GM12865 (cell line): ENCODE data around the gene PFDN6.
"Not testable (repeated sequence)": the region's sequence is repeated elsewhere in the genome, so short reads cannot be mapped to it uniquely, and the experiment has no call there.

Experiments used
- DNase-seq: peaks from one replicate; pipeline ENCODE4 v3.0.0; 2010; ENCODE audit warnings: low read depth
- H3K4me3 ChIP-seq: 2 replicates; pipeline ENCODE4 v1.5.1; 2011; ENCODE audit warnings: mild to moderate bottlenecking, low read depth, low read length, control low read depth
- CTCF ChIP-seq: IDR thresholded peaks from 2 replicates; pipeline ENCODE4 v1.5.1; 2011; ENCODE audit warnings: low read length, control low read depth, low read depth, inconsistent platforms; ENCODE audit not compliant: insufficient read depth; ENCODE audit errors: missing control alignments

Gene PFDN6

GRCh38 chr6:33249732-33250630, 39.4 kb upstream of the PFDN6 start:
- peak overlapping the region; percentile 80 for H3K4me3 ChIP-seq
- TF ChIP-seq CTCF, result no peak
- no peak for DNase-seq

DNA sequence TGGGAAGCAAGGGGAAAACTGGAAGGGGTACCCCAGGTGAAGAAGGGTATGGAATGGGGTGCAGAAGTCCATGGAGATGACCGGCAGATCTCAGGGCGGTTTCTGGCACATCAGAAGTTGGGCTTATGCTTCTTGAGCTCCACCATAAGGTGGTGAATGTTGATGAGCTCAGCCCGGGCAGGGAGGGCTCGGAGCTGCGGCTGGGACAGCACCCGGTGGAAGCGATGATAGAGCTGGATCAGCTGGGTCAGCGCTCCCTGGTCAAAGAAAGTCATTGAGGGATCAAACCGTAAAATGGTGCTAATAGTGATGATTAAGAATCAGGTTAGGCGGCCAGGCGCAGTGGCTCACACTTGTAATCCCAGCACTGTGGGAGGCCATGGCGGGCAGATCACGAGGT, 38.7 kb upstream of the PFDN6 start:
- H3K4me3 ChIP-seq, result no peak overlapping the region
- no peak for TF ChIP-seq CTCF
- no peak for DNase-seq

- H3K4me3 ChIP-seq, result no peak overlapping the region
- no peak for DNase-seq
- no peak for TF ChIP-seq CTCF
Measured at GRCh38 chr6:33251395-33252012, 37.9 kb upstream of the PFDN6 start.

DNA sequence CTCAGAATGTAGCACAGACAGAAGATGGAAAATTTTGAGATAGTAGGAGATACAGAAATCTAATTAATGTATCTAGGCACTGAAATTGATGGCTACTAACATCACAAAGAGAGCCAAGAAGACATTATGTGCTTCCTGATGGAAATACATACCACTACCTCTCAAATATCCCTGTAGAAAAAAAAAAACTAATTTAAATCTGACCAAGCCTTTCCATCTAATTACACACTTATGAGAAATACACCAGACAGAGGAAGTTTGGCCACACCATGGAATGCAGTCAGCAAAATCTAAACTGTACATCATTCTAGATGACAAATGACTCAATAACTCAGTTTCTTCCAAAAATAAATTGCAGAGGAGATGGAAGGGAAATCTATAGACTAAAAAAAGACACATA, 36.6 kb upstream of the PFDN6 start:
- no peak for TF ChIP-seq CTCF
- DNase-seq, result no peak
- no peak overlapping the region for H3K4me3 ChIP-seq

DNA sequence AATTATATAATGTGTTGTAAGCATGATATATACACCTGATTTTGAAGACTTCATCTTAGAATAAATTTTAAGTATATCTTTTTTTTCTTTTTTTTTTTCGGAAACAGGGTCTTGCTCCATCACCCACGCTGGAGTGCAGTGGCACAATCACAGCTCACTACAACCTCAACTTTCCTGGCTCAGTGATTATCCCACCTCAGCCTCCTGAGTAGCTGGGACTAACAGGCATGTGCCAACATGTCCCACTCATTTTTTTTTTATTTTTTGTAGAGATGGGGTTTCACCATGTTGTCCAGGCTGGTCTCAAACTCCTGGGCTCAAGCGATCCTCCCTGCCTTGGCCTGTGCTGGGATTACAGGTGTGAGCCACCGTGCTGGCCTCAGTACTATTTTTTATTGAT, 34.8 kb upstream of the PFDN6 start:
- H3K4me3 ChIP-seq, result no peak overlapping the region
- no peak for DNase-seq
- TF ChIP-seq CTCF, result no peak

- no peak for DNase-seq
- H3K4me3 ChIP-seq, result no peak overlapping the region
- no peak for TF ChIP-seq CTCF
Measured at GRCh38 chr6:33259032-33259431, 30.4 kb upstream of the PFDN6 start.

GRCh38 chr6:33262490-33262889, 26.9 kb upstream of the PFDN6 start:
- H3K4me3 ChIP-seq, result not testable (repeated sequence)

More at GRCh38 chr6:33262490-33262889, 26.9 kb upstream of the PFDN6 start:
- DNase-seq, result not testable (repeated sequence)
